HG03521 (cell line): ENCODE data around the gene PLPPR2.
A peak's percentile ranks its signal among the peaks of the same experiment; 100 is the strongest.
"Not testable (repeated sequence)": the region's sequence is repeated elsewhere in the genome, so short reads cannot be mapped to it uniquely, and the experiment has no call there.

ENCODE experiments used
- ATAC-seq: cut with Tn5 transposase; IDR thresholded peaks from one replicate; pipeline ENCODE4 v1.9.1; 2021; ENCODE audit warnings: mild to moderate bottlenecking, moderate library complexity; ENCODE audit not compliant: unreplicated experiment

Gene PLPPR2

GRCh38 chr19:11339254-11340098, 15.8 kb upstream of the PLPPR2 start, which contains the start of gene RAB3D:
Gene RAB3D, minus strand, starts transcription at chr19:11339657. Its CDS starts 2,258 bp downstream, at chr19:11337399.
- ATAC-seq, result peak; percentile 71

- not testable (repeated sequence) for ATAC-seq
These were observed 15.1 kb upstream of the PLPPR2 start for GRCh38 chr19:11340099-11340467.

GRCh38 chr19:11342429-11342828, 12.8 kb upstream of the PLPPR2 start:
- no peak for ATAC-seq

GRCh38 chr19:11345122-11345803, 10.0 kb upstream of the PLPPR2 start:
- ATAC-seq, result no peak

GRCh38 chr19:11346104-11346940, 8.9 kb upstream of the PLPPR2 start, which contains the start of the genes CCDC159 and TMEM205:
Gene CCDC159, plus strand, starts transcription at chr19:11346519. Its CDS starts 88 bp downstream, at chr19:11346607.
Gene TMEM205, minus strand, starts transcription at chr19:11346268. Its CDS starts 649 bp downstream, at chr19:11345619.
- ATAC-seq, result peak; percentile 91

- no peak for ATAC-seq
These were observed 7.6 kb upstream of the PLPPR2 start for GRCh38 chr19:11347546-11348039.

- no peak for ATAC-seq
These were observed 6.1 kb upstream of the PLPPR2 start for GRCh38 chr19:11349171-11349570.

GRCh38 chr19:11354102-11354501, 1.1 kb upstream of the PLPPR2 start:
- ATAC-seq, result not testable (repeated sequence)

- no peak for ATAC-seq
These were observed 804 bp downstream of the PLPPR2 start for GRCh38 chr19:11356074-11356397.

GRCh38 chr19:11356676-11357550, 1.7 kb downstream of the PLPPR2 start:
- ATAC-seq, result no peak

- no peak for ATAC-seq
These were observed 4.2 kb downstream of the PLPPR2 start for GRCh38 chr19:11359421-11359820.

- no peak for ATAC-seq
These were observed 6.0 kb downstream of the PLPPR2 start for GRCh38 chr19:11361037-11361770.

- no peak for ATAC-seq
These were observed 6.8 kb downstream of the PLPPR2 start for GRCh38 chr19:11361771-11362731.

- ATAC-seq, result no peak
These were observed 8.6 kb downstream of the PLPPR2 start for GRCh38 chr19:11363881-11364280.

- ATAC-seq, result no peak
These were observed 9.2 kb downstream of the PLPPR2 start for GRCh38 chr19:11364296-11364904.

- ATAC-seq, result no peak
These were observed 9.7 kb downstream of the PLPPR2 start for GRCh38 chr19:11364935-11365334.

- ATAC-seq, result no peak
These were observed 10.4 kb downstream of the PLPPR2 start for GRCh38 chr19:11365557-11366117.
